Stimulated activated CD4-positive, alpha-beta T cell treated with anti-CD3 and anti-CD28 coated beads, Interleukin-15, amount 100 ng/mL, for 24 hours (primary cell): Measurements from ENCODE around the gene SDK2.

ENCODE experiments used
- DNase-seq: peaks from one replicate; pipeline ENCODE4 v3.0.0-alpha.2; 2020

The SDK2 gene

GRCh38 chr17:73551144-73551543, 93.1 kb downstream of the SDK2 start:
- DNase-seq: no peak

GRCh38 chr17:73550556-73550955, 93.7 kb downstream of the SDK2 start:
- no peak for DNase-seq

GRCh38 chr17:73549841-73550430, 94.3 kb downstream of the SDK2 start:
- DNase-seq: no peak

GRCh38 chr17:73548620-73549311, 95.5 kb downstream of the SDK2 start:
- DNase-seq: no peak

- DNase-seq: no peak
These were observed 96.5 kb downstream of the SDK2 start for GRCh38 chr17:73547790-73548189.

GRCh38 chr17:73546770-73547536, 97.3 kb downstream of the SDK2 start:
- DNase-seq: peak; percentile 43

- no peak for DNase-seq
These were observed 98.1 kb downstream of the SDK2 start for GRCh38 chr17:73546114-73546513.

- no peak for DNase-seq
These were observed 98.9 kb downstream of the SDK2 start for GRCh38 chr17:73545109-73546032.

GRCh38 chr17:73544333-73544732, 99.9 kb downstream of the SDK2 start:
- no peak for DNase-seq

GRCh38 chr17:73542323-73542722, 101.9 kb downstream of the SDK2 start:
- no peak for DNase-seq

- DNase-seq: no peak
These were observed 102.7 kb downstream of the SDK2 start for GRCh38 chr17:73541561-73541981.

GRCh38 chr17:73541111-73541510, 103.1 kb downstream of the SDK2 start:
- DNase-seq: no peak

GRCh38 chr17:73539166-73539565, 105.1 kb downstream of the SDK2 start:
- no peak for DNase-seq

- DNase-seq: no peak
These were observed 105.8 kb downstream of the SDK2 start for GRCh38 chr17:73538445-73538844.

- DNase-seq: no peak
These were observed 107.3 kb downstream of the SDK2 start for GRCh38 chr17:73536700-73537605.

- no peak for DNase-seq
These were observed 108.5 kb downstream of the SDK2 start for GRCh38 chr17:73535746-73536145.

GRCh38 chr17:73534209-73534909, 109.9 kb downstream of the SDK2 start:
- no peak for DNase-seq

GRCh38 chr17:73533781-73534180, 110.5 kb downstream of the SDK2 start:
- no peak for DNase-seq

- DNase-seq: no peak
These were observed 111.1 kb downstream of the SDK2 start for GRCh38 chr17:73533127-73533526.

GRCh38 chr17:73532421-73532901, 111.8 kb downstream of the SDK2 start:
- no peak for DNase-seq

- DNase-seq: no peak
These were observed 113.1 kb downstream of the SDK2 start for GRCh38 chr17:73531158-73531557.
